ENCODE data around the gene SPATA7. TPM values are rescaled to one million over a fixed set of nuclear protein-coding genes. Genes with fewer than 3 reads are reported as not detected.

SPATA7 gene
- total and polyA plus RNA-seq, 4 donors, result 2.9 to 5.0 (median 4.4) TPM

DNA sequence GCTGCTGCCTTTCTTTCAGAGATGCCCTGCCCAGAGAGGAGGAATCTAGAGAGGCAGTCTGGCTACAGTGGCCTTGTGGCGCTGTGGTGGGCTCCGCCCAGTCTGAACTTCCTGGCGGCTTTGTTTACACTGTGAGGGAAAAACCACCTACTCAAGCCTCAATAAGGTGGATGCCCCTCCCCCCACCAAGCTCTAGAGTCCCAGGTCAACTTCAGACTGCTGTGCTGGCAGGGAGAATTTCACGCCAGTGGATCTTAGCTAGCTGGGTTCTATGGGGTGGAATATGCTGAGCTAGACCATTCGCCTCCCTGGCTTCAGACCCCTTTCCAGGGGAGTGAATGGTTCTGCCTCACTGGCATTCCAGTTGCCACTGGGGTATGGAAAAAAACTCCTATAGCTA is 25.6 kb downstream of the SPATA7 start:
- TF ChIP-seq, protein P1, sequence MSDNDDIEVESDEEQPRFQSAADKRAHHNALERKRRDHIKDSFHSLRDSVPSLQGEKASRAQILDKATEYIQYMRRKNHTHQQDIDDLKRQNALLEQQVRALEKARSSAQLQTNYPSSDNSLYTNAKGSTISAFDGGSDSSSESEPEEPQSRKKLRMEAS (IDR thresholded peaks at IDR 0.05), result no peak
- TF ChIP-seq NR2F2 (IDR thresholded peaks at IDR 0.05) (no peak), FOXA2 (IDR thresholded peaks at IDR 0.05) (no peak), YY1 (IDR thresholded peaks at IDR 0.05) (no peak), HNF4A (conservative IDR thresholded peaks at IDR 0.05) (no peak), RXRA (IDR thresholded peaks at IDR 0.05) (no peak), SP1 (IDR thresholded peaks at IDR 0.05) (no peak), TAF1 (conservative IDR thresholded peaks at IDR 0.05) (no peak)
- TF ChIP-seq, protein P2, sequence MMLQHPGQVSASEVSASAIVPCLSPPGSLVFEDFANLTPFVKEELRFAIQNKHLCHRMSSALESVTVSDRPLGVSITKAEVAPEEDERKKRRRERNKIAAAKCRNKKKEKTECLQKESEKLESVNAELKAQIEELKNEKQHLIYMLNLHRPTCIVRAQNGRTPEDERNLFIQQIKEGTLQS (IDR thresholded peaks at IDR 0.05), result no peak
- Histone ChIP-seq H3K9ac (ENCODE audit: low read depth in 1 of 2, low read length in 2 of 2) (no peak overlapping the region), H3K9me3 (ENCODE audit: control insufficient read depth in 4 of 4, low read length in 3 of 4) (peaks cover 0 to 2% (median 0%) of the 10 kb centered on the region in 4 donors), H3K27ac (ENCODE audit: low read depth in 1 of 2, low read length in 2 of 2) (no peak overlapping the region), H3K4me3 (ENCODE audit: low read depth in 1 of 3, low read length in 3 of 3) (no peak overlapping the region), H3K4me1 (ENCODE audit: control insufficient read depth in 4 of 4, insufficient read depth in 4 of 4, low read length in 3 of 4) (no peaks in the 10 kb centered on the region), H3K27me3 (ENCODE audit: control insufficient read depth in 4 of 4, insufficient read depth in 4 of 4, low read length in 3 of 4) (no peaks in the 10 kb centered on the region), H3K36me3 (ENCODE audit: control insufficient read depth in 4 of 4, insufficient read depth in 3 of 4, low read depth in 1 of 4, low read length in 3 of 4) (peaks cover under 1 to 5% (median 3%) of the 10 kb centered on the region in 4 donors)
- DNase-seq (ENCODE audit: low spot score), result no peak
- 97% methylated on average over 5 of the region's 5 CpGs for WGBS

DNA sequence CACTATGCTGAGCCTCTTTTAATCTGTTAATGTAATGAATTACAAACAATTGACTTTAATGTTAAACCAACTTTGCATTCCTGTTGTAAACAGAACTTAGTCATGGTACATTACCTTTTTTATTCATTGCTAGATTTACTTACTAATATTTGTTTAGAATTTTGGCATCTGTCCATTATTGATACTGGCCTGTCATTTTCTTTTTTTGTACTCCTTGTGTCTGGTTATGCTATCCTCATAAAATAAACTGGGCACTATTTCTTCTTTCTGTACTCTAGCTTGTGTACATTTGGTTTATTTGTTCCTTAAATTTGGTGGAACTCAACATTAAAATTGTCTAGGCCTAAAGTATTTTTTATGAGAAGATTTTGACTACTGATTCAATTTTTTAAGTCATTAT is 32.1 kb downstream of the SPATA7 start:
- Histone ChIP-seq H3K9me3 (ENCODE audit: control insufficient read depth in 4 of 4, low read length in 3 of 4) (peaks cover 0 to 2% (median 1%) of the 10 kb centered on the region in 4 donors), H3K36me3 (ENCODE audit: control insufficient read depth in 4 of 4, insufficient read depth in 3 of 4, low read depth in 1 of 4, low read length in 3 of 4) (peaks cover 2 to 10% (median 7%) of the 10 kb centered on the region in 4 donors), H3K9ac (ENCODE audit: low read depth in 1 of 2, low read length in 2 of 2) (no peak overlapping the region), H3K27me3 (ENCODE audit: control insufficient read depth in 4 of 4, insufficient read depth in 4 of 4, low read length in 3 of 4) (no peaks in the 10 kb centered on the region), H3K4me3 (ENCODE audit: low read depth in 1 of 3, low read length in 3 of 3) (no peak overlapping the region), H3K4me1 (ENCODE audit: control insufficient read depth in 4 of 4, insufficient read depth in 4 of 4, low read length in 3 of 4) (no peaks in the 10 kb centered on the region), H3K27ac (ENCODE audit: low read depth in 1 of 2, low read length in 2 of 2) (no peak overlapping the region)
- TF ChIP-seq HNF4A (conservative IDR thresholded peaks at IDR 0.05) (no peak), FOXA1 (IDR thresholded peaks at IDR 0.05) (no peak), HNF4G (IDR thresholded peaks at IDR 0.05) (no peak), TAF1 (conservative IDR thresholded peaks at IDR 0.05) (no peak), EGR1 (IDR thresholded peaks at IDR 0.05; ENCODE audit: low read depth in 2 of 2) (no peak), GABPA (IDR thresholded peaks at IDR 0.05 in 1 of 2, conservative IDR thresholded peaks at IDR 0.05 in 1 of 2) (no peak), REST (IDR thresholded peaks at IDR 0.05) (no peak), JUND (IDR thresholded peaks at IDR 0.05) (no peak), FOXA2 (IDR thresholded peaks at IDR 0.05) (no peak), RXRA (IDR thresholded peaks at IDR 0.05) (no peak), ZBTB33 (IDR thresholded peaks at IDR 0.05) (no peak), RAD21 (IDR thresholded peaks at IDR 0.05) (no peak), CTCF (IDR thresholded peaks at IDR 0.05; ENCODE audit: low read depth, low read length, missing input control) (no peak), NR2F2 (IDR thresholded peaks at IDR 0.05) (no peak), YY1 (IDR thresholded peaks at IDR 0.05) (no peak), SP1 (IDR thresholded peaks at IDR 0.05) (no peak)
- TF ChIP-seq, protein P1 (IDR thresholded peaks at IDR 0.05), result no peak
- TF ChIP-seq, protein P2 (IDR thresholded peaks at IDR 0.05), result no peak
- DNase-seq (ENCODE audit: low spot score), result no peak
